SJSA1 (cell line): ENCODE results near the gene EFCAB13. TPM values are rescaled to one million over a fixed set of nuclear protein-coding genes. Genes with fewer than 3 reads are reported as not detected.
"Not testable (repeated sequence)": the region's sequence is repeated elsewhere in the genome, so short reads cannot be mapped to it uniquely, and the experiment has no call there.

Source experiments
- DNase-seq, 2 experiments: peaks; one replicate each; pipeline ENCODE4 v3.0.0-alpha.2; 2015 to 2020; ENCODE audit warnings: low spot score in 2 of 2, low read depth in 1 of 2
- H3K27ac ChIP-seq: fragments of 250-450 bp; sonication (Bioruptor Pico); 2 replicates; pipeline ENCODE4 v1.5.1; 2020; ENCODE audit warnings: mild to moderate bottlenecking, moderate library complexity
- H3K27me3 ChIP-seq: fragments of 250-450 bp; sonication (Bioruptor Pico); replicated peaks from 2 replicates; pipeline ENCODE4 v1.5.1; 2020; ENCODE audit warnings: mild to moderate bottlenecking, moderate library complexity
- H3K36me3 ChIP-seq: fragments of 250-450 bp; sonication (Bioruptor Pico); 2 replicates; pipeline ENCODE4 v1.5.1; 2020; ENCODE audit warnings: mild to moderate bottlenecking
- H3K4me1 ChIP-seq: fragments of 250-450 bp; sonication (Bioruptor Pico); replicated peaks from 2 replicates; pipeline ENCODE4 v1.6.1; 2021; ENCODE audit warnings: mild to moderate bottlenecking
- H3K4me3 ChIP-seq: fragments of 250-450 bp; sonication (Bioruptor Pico); 2 replicates; pipeline ENCODE4 v1.5.1; 2020; ENCODE audit warnings: mild to moderate bottlenecking
- H3K9me3 ChIP-seq: fragments of 250-450 bp; sonication (Bioruptor Pico); replicated peaks from 2 replicates; pipeline ENCODE4 v1.5.1; 2020; ENCODE audit warnings: mild to moderate bottlenecking
- total RNA-seq: library from RNA; depleted of rRNA; stranded (reverse); fragments of >200 nt; shearing (Covaris generic); gene quantifications from 2 replicates; pipeline ENCODE4 v1.2.3, GENCODE V29; 2014

Gene EFCAB13
- total RNA-seq, 1 experiment from 2014 or later: 5.4 TPM

DNA sequence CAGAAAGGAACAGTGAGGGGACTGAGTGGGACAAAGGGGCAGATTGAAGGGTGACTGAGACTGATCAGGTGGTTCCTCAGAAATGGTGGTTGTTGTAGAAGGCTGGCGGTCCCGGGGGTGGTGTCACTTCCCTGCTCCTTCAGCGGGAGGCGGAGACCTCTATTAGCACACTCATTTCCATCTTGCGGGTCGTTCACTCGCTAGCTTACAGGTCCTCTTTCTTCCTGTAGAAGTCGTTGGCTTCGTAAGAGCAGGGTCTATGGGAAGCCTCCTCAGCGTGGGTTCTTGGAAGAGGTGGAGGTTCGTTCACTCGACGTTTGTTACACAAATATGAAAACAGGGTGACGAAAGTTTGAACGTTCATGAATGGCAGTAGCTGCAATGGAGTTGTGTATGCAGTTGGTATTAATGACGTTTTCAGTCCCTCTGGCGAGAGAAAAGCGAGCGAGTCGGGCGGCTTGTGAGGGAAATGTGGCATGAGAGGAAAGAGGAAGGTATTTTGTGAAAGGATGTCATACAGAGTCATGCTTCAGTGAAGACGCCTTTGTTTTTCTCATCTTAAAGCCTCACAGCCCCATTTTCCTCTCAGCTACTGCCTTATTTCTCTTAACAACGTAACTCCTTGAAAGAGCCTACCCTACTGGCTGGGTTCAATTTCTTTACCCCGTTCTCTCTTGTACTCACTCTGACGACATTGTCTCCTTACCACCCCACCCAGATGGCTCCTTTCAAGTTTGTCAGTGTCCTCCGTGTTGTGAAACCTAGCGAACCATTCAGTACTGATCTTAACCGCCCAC is 667 bp downstream of the EFCAB13 start:
- H3K4me1 ChIP-seq: peaks cover 5% of the 10 kb centered on the region; the same call in 1 of the 2 replicates
- H3K9me3 ChIP-seq: no peaks in the 10 kb centered on the region
- no peaks in the 10 kb centered on the region for H3K36me3 ChIP-seq
- no peaks in the 10 kb centered on the region for H3K27me3 ChIP-seq
- peak overlapping the region; percentile 45 for H3K4me3 ChIP-seq
- H3K27ac ChIP-seq: peak overlapping the region; percentile 60
- peak; percentile 74 to 86 for DNase-seq

DNA sequence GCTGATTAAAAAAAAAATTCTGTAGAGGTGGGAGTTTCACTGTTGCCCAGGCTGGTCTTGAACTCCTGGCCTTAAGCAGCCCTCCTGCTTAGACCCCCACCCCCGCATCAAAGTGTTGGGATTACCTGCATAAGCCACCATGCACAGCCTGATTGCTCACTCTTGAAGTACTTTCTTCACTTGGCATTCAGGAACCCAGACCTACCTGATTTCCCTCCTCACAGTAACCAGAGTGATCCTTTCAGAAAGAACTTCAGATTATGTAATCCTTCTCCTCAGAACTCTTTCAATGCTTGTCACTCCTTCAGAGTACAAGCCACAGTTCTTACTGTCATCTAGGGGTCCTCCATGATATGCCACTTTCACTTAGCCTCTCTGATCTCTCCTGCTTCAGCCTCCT is 1.4 kb downstream of the EFCAB13 start:
- H3K9me3 ChIP-seq: no peaks in the 10 kb centered on the region
- H3K4me3 ChIP-seq: no peak overlapping the region
- peaks cover 5% of the 10 kb centered on the region; the same call in 1 of the 2 replicates for H3K4me1 ChIP-seq
- H3K27me3 ChIP-seq: no peaks in the 10 kb centered on the region
- H3K36me3 ChIP-seq: no peaks in the 10 kb centered on the region
- DNase-seq: no peak
- no peak overlapping the region for H3K27ac ChIP-seq

DNA sequence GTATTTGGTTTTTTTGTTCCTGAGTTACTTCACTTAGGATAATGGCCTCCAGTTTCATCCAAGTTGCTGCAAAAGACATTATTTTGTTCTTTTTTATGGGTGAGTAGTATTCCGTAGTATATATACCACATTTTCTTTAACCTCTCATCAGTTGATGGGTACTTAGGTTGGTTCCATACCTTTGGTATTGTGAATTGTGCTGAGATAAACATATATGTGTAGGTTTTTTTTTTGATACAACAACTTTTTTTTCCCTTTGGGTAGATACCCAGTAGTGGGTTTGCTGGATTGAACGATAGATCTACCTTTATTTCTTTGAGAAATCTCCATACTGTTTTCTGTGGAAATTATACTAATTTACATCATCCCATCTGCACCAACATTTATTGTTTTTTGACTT is 6.8 kb downstream of the EFCAB13 start:
- H3K9me3 ChIP-seq: no peaks in the 10 kb centered on the region
- no peak for DNase-seq
- H3K36me3 ChIP-seq: no peaks in the 10 kb centered on the region
- H3K27ac ChIP-seq: no peak overlapping the region
- H3K27me3 ChIP-seq: no peaks in the 10 kb centered on the region
- no peak overlapping the region for H3K4me3 ChIP-seq
- no peaks in the 10 kb centered on the region for H3K4me1 ChIP-seq

DNA sequence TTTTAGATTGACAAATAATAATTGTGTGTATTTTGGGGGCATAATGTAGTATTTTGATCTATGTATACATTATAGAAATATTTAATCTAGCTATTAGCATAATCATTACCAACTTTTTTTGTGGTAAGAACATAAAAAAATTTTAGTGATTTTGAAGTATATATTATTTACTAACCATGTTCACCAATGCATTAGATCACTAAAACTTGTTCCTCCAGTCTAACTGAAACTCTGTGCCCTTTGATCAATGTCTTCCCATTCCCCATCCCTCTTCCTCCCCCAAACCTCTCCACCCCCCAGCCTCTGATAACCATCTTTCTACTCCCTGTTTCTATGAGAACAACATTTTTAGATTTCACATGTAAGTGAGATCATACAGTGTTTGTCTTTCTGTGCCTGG is 8.5 kb downstream of the EFCAB13 start:
- Histone ChIP-seq H3K9me3 (no peaks in the 10 kb centered on the region), H3K4me1 (no peaks in the 10 kb centered on the region), H3K4me3 (no peak overlapping the region), H3K36me3 (no peaks in the 10 kb centered on the region), H3K27ac (no peak overlapping the region), H3K27me3 (no peaks in the 10 kb centered on the region)
- no peak for DNase-seq

DNA sequence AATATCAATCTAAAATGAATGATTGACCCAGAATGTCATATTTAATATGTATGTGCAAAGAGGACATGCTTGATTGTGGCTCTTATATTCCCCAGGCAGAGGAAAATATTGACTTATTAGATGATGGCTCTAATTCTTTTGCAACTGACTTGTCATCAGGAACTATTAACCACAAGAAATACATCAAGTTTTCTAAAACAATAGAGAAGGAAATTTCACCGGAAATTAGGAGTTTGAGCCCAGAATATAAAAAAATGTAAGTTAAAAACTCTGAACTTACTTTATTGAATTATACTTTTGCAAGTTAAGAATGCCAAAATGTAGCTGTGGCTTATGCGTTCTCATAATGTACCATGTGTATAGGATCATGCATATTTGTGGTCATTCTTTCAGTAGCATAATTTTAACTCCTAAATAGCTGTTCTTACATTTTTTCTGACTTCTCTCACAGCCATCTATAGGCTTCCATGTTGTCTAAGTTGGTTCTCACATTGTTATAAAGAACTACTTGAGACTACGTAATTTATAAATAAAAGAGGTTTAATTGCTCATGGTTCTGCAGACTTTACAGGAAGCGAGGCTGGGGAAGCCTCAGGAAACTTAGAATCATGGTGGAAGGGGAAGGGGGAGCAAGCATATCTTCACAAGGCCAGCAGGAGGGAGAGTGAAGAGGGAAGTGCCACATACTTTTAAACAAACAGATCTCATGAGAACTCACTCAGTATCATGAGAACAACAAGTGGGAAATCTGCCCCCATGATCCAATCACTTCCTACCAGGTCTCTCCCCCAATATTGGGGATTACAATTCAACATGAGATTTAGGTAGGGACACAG is 11.6 kb downstream of the EFCAB13 start:
- no peaks in the 10 kb centered on the region for H3K4me1 ChIP-seq
- no peak overlapping the region for H3K4me3 ChIP-seq
- H3K9me3 ChIP-seq: no peaks in the 10 kb centered on the region
- H3K27ac ChIP-seq: no peak overlapping the region
- H3K27me3 ChIP-seq: no peaks in the 10 kb centered on the region
- no peak for DNase-seq
- H3K36me3 ChIP-seq: no peaks in the 10 kb centered on the region

DNA sequence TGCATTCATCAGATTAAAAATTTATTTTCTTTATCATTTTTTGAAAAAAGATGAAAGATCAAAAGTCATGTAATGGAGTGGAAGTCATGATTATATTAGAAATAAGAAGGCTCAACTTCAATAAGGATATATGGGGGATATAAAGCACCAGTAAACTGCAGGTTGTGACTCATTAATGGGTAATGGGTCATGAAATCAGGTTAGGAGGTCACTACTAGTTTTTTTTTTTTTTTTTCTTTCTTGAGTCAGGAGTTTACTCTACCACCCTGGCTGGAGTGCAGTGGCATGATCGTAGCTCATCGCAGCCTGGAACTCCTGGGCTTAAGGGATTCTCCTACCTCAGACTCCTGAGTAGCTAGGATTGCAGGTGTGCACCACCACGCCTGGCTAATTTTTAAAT is 14.3 kb downstream of the EFCAB13 start:
- no peaks in the 10 kb centered on the region for H3K27me3 ChIP-seq
- H3K4me1 ChIP-seq: no peaks in the 10 kb centered on the region
- H3K9me3 ChIP-seq: no peaks in the 10 kb centered on the region
- H3K36me3 ChIP-seq: no peaks in the 10 kb centered on the region
- H3K4me3 ChIP-seq: no peak overlapping the region
- H3K27ac ChIP-seq: no peak overlapping the region
- no peak for DNase-seq

DNA sequence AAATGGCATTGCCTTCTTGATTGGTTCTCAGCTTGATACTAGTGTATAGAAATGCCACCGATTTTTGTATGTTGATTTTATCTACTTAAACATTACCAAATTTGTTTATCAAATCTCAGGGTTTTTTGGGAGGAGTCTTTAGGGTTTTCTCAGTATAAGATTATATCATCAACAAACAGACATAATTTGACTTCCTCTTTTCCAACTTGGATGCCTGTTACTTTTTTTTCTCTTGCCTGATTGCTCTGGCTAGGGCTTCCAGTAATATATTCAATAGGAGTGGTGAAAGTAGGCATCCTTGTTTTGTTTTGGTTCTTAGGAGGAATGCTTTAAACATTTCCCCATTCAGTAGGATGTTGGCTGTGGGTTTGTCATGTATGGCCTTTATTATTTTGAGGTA is 29.1 kb downstream of the EFCAB13 start:
- H3K9me3 ChIP-seq: no peaks in the 10 kb centered on the region
- no peaks in the 10 kb centered on the region for H3K4me1 ChIP-seq
- no peak for DNase-seq
- H3K36me3 ChIP-seq: no peaks in the 10 kb centered on the region
- H3K27me3 ChIP-seq: no peaks in the 10 kb centered on the region
- no peak overlapping the region for H3K27ac ChIP-seq
- no peak overlapping the region for H3K4me3 ChIP-seq

DNA sequence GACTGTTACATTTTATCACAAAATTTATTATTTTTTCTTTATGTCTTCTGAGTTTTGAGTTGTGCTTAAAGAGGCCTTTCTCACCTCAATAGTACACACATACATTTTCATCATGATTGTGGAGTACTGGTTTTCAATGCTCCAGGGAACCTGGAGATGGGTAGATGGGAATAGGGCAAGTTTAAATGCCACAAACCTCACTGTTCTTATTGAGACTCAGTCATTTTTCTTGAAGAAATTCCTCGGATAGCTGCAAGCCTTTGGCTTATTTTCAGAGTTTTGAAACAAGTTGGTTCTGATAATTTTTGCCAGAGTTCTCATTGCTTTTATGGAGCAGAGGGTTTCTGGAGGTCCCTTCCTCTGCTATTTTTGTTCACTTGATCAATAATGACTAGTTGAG is 34.9 kb downstream of the EFCAB13 start:
- H3K4me1 ChIP-seq: no peaks in the 10 kb centered on the region
- no peak overlapping the region for H3K4me3 ChIP-seq
- no peaks in the 10 kb centered on the region for H3K9me3 ChIP-seq
- H3K27ac ChIP-seq: no peak overlapping the region
- H3K36me3 ChIP-seq: no peaks in the 10 kb centered on the region
- DNase-seq: no peak
- H3K27me3 ChIP-seq: no peaks in the 10 kb centered on the region

DNA sequence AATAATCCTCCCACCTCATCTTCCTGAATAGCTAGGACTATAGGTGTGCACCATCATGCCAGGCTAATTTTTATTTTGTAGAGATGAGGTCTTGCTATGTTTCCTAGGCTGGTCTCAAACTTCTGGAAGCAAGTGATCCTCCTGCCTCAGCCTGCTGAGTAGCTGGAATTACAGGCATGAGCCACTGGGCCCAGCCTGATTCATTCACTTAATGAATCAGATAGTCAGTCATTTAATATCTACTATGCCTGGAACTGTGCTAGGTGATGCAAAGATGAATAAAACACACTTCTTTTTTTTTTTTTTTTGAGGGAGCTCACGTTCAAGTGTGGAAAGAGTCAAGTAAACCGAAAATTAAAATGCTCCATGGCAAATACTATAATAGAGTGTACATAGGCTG is 39.4 kb downstream of the EFCAB13 start:
- Histone ChIP-seq H3K9me3 (no peaks in the 10 kb centered on the region), H3K27me3 (no peaks in the 10 kb centered on the region), H3K4me3 (no peak overlapping the region), H3K36me3 (no peaks in the 10 kb centered on the region), H3K4me1 (no peaks in the 10 kb centered on the region), H3K27ac (no peak overlapping the region)
- DNase-seq: no peak

DNA sequence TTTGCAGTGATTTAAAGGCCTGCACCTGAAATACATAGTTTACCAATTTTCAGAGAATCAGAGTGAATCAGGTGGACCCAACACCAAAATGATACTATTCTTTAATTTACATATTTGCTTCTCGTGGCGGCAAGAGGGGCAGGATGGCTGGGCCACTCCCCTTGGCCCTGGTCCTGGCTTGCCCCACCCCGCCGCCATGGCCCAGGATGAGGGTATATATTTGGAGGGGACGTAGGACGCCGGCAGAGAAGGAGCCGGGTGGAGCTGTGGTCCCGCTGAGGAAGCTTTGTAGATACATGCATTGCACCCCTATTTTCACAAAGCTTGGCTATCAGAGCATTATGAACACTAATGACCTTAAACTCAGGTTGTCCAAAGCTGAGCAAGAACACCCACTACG is 43.5 kb downstream of the EFCAB13 start:
- no peak overlapping the region for H3K4me3 ChIP-seq
- no peaks in the 10 kb centered on the region for H3K27me3 ChIP-seq
- H3K9me3 ChIP-seq: no peaks in the 10 kb centered on the region

DNA sequence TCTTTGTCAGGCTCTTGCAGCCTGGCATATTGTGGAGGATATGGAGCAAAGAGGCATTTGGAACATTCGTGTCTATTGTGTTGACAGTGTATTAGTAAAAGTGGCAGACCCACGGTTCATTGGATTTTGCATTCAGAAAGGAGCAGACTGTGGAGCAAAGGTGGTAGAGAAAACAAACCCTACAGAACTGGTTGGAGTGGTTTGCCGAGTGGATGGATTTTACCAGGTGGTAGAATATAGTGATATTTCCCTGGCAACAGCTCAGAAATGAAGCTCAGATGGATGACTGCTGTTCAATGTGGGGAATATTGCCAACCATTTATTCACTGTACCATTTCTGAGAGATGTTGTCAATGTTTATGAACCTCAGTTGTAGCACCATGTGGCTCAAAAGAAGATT is 44.5 kb downstream of the EFCAB13 start:
- Histone ChIP-seq H3K4me3 (no peak overlapping the region), H3K9me3 (no peaks in the 10 kb centered on the region), H3K27me3 (no peaks in the 10 kb centered on the region), H3K27ac (no peak overlapping the region), H3K36me3 (no peaks in the 10 kb centered on the region), H3K4me1 (no peaks in the 10 kb centered on the region)
- no peak for DNase-seq

More for the DNA sequence above, 43.5 kb downstream of the EFCAB13 start:
- no peaks in the 10 kb centered on the region for H3K36me3 ChIP-seq
- DNase-seq: no peak
- no peaks in the 10 kb centered on the region for H3K4me1 ChIP-seq
- H3K27ac ChIP-seq: no peak overlapping the region

DNA sequence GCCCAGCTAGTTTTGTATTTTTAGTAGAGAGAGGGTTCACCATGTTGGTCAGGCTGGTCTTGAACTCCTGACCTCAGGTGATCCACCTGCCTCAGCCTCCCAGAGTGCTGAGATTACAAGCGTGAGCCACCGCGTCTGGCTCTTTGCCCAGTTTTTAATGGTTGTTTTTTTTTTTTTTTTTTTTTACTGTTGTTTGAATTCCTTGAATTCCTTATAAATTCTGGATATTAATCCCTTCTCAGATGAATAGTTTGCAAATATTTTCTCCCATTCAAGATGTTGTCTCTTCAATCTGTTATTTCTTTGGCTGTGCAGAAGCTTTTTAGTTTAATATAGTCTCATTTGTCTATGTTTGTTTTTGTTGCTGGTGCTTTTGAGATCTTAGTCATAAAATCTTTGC is 47.1 kb downstream of the EFCAB13 start:
- not testable (repeated sequence) for H3K36me3 ChIP-seq, H3K4me1 ChIP-seq, H3K27ac ChIP-seq, H3K9me3 ChIP-seq, H3K27me3 ChIP-seq, DNase-seq, H3K4me3 ChIP-seq

DNA sequence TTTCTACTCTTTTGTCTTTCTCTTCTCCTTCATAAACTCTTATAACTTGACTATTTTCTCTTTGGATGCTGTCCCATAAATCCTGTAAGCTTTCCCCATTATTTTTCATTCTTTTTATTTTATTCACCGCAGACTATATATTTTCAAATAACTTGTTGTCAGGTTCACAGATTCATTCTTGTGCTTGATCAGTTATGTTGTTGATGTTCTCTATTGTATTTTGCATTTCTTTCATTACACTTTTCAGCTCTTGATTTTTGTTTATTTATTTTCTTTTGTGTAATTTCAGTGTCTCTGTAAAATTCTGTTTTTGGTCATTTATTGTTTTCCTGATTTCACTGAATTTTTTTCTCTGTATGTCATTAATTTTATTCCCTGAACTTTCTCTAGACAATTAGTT is 49.2 kb downstream of the EFCAB13 start:
- H3K4me3 ChIP-seq: no peak overlapping the region
- H3K36me3 ChIP-seq: no peaks in the 10 kb centered on the region
- H3K4me1 ChIP-seq: no peaks in the 10 kb centered on the region
- H3K27ac ChIP-seq: no peak overlapping the region
- no peaks in the 10 kb centered on the region for H3K27me3 ChIP-seq
- DNase-seq: no peak
- no peaks in the 10 kb centered on the region for H3K9me3 ChIP-seq

DNA sequence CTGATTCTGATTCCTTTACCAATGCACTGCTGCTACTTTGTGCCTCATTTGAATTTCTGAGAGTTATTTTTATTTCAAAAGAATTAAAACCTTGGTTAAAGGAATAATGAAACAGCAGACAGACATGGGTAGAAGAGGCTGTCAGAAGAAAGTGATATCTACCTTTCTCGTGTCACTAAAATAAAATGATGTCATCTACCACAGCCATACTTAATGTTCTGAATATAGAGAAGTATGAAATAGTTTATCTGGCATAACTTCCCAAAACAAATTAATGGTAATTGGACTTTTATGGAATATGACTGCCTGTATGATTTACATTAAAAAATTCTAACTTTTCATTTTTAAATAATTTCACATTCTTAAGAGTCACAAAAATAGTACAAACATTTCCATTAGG is 52.5 kb downstream of the EFCAB13 start:
- Histone ChIP-seq H3K9me3 (no peaks in the 10 kb centered on the region), H3K27ac (no peak overlapping the region), H3K36me3 (no peaks in the 10 kb centered on the region), H3K27me3 (no peaks in the 10 kb centered on the region), H3K4me3 (no peak overlapping the region), H3K4me1 (no peaks in the 10 kb centered on the region)
- DNase-seq: no peak
